ENCODE results near the gene PREX1. TPM values are rescaled to one million over a fixed set of nuclear protein-coding genes. Genes with fewer than 3 reads are reported as not detected.
A peak's percentile ranks its signal among the peaks of the same experiment; 100 is the strongest.

PREX1 gene
- total and polyA plus RNA-seq, 2 of the 4 experiments (the other 2 are of a cell fraction), result 0.67 to 0.72 TPM

DNA sequence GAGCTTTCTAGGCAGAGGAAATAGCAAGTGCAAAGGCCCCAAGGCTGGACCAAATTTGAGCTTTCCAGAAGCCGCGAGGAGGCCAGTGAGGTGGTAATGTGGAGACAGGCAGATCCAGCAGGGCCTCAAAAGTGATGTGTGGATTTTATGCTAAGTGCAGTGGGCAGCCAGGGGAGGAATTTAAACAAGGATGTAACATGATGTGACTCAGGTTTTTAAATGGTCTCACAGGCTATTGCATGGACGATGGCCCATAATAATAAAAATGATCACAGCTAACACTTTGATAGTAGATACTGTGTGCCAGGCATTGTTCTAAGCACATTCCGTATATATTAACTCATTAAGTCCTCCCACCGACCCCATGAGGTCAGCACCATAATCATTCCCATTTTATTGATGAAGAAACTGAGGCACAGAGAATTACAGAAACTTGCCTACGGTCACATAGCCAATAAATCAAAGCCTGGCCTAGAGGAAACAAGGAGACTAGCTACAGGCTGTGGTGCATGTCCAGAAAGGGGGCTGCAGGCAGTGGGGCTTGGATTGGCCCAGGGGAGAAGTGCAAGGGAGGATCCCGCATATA, 18.0 kb upstream of the PREX1 start:
- POLR2A ChIA-PET (ENCODE audit: unreplicated experiment), result interaction anchor here (0.6 kb wide), 1 partner anchor 76 kb away, joined by 3 read pairs; no protein-coding TSS in a partner anchor
- H3K23ac ChIP-seq (ENCODE audit: low read depth, low read length), result no peak overlapping the region
- H4K91ac ChIP-seq (ENCODE audit: insufficient read depth, low read depth, low read length), result no peak overlapping the region
- H3K4me1 ChIP-seq (ENCODE audit: control insufficient read depth, insufficient read depth, low read length), result peaks cover 3% of the 10 kb centered on the region
- DNase-seq (peak; percentile 28), ATAC-seq (ENCODE audit: low read depth) (no peak)
- H2BK120ac ChIP-seq (ENCODE audit: low read depth, low read length), result no peak overlapping the region
- H3K4me3 ChIP-seq (ENCODE audit: insufficient read depth, low read depth, low read length), result no peak overlapping the region
- no peak for TF ChIP-seq NFE2L2 (IDR thresholded peaks at IDR 0.05; ENCODE audit: low read depth, low read length)
- no peak for TF ChIP-seq POLR2A (IDR thresholded peaks at IDR 0.05; ENCODE audit: low read depth, low read length)
- no peak for TF ChIP-seq CEBPB (IDR thresholded peaks at IDR 0.05; ENCODE audit: low read depth, low read length)
- TF ChIP-seq USF2 (IDR thresholded peaks at IDR 0.05; ENCODE audit: low read depth, low read length), result no peak
- no peak for TF ChIP-seq CHD1 (IDR thresholded peaks at IDR 0.05; ENCODE audit: low read depth, low read length)
- TF ChIP-seq MAFK (IDR thresholded peaks at IDR 0.05; ENCODE audit: low read depth, low read length), result no peak
- no peak for TF ChIP-seq CTCF (conservative IDR thresholded peaks at IDR 0.05; ENCODE audit: low read depth, low read length)
- no peak for TF ChIP-seq MAZ (IDR thresholded peaks at IDR 0.05; ENCODE audit: borderline replicate concordance, low read depth, low read length)
- no peak for TF ChIP-seq RFX5 (IDR thresholded peaks at IDR 0.05; ENCODE audit: low read depth, low read length)
- peaks cover 4% of the 10 kb centered on the region; the same call in 1 of the 2 replicates for H3K27me3 ChIP-seq (ENCODE audit: control insufficient read depth, insufficient read depth, low read length)
- H3K4me2 ChIP-seq (ENCODE audit: low read depth, low read length), result no peak overlapping the region
- no peaks in the 10 kb centered on the region for H3K9me3 ChIP-seq (ENCODE audit: control insufficient read depth, insufficient read depth, low read length)
- in situ Hi-C loops (cut with MboI; ENCODE audit: low sequenced_read_pairs) (no loop called here), dilution Hi-C loops (cut with HindIII; ENCODE audit: low sequenced_read_pairs, unreplicated experiment) (no loop called here), intact Hi-C loops (cut with micrococcal nuclease) (no loop called here)
- CTCF ChIA-PET, result no interaction called here
- no peak overlapping the region for H3K9ac ChIP-seq (ENCODE audit: low read depth, low read length)
- H2AK9ac ChIP-seq (replicated peaks; ENCODE audit: low read depth, low read length, poor library complexity), result no peak overlapping the region
- H4K20me1 ChIP-seq (ENCODE audit: insufficient read depth, low read length), result no peaks in the 10 kb centered on the region
- H4K8ac ChIP-seq (ENCODE audit: low read depth in 2 of 2, low read length in 2 of 2), result no peak overlapping the region
- no peak overlapping the region for H2BK5ac ChIP-seq (ENCODE audit: low read depth, low read length, poor library complexity, severe bottlenecking)
- no peak overlapping the region for H3K4ac ChIP-seq (ENCODE audit: low read depth, low read length)
- H2BK20ac ChIP-seq (ENCODE audit: low read depth, low read length), result no peak overlapping the region
- no peak overlapping the region for H3K27ac ChIP-seq (ENCODE audit: insufficient read depth, low read length)
- H4K5ac ChIP-seq (ENCODE audit: low read depth, low read length), result no peak overlapping the region
- no peaks in the 10 kb centered on the region for H3K79me1 ChIP-seq (ENCODE audit: low read depth in 1 of 2, low read length in 2 of 2)
- 0 out of 2 replicates have a peak, but pooled peaks cover 4% of the 10 kb centered on the region for H3K9me1 ChIP-seq (ENCODE audit: insufficient read depth, low read length)
- no peak overlapping the region for H2AK5ac ChIP-seq (ENCODE audit: low read depth, low read length)
- H3K14ac ChIP-seq (replicated peaks; ENCODE audit: low read depth, low read length), result no peak overlapping the region
- H3K18ac ChIP-seq (ENCODE audit: low read depth, low read length), result no peak overlapping the region
- H2AFZ ChIP-seq (replicated peaks; ENCODE audit: low read length, poor library complexity), result no peak overlapping the region
- 50% methylated on average over 2 of the region's 7 CpGs; no CpG with 5 or more reads in 1 of the 2 experiments for WGBS, 2 experiments (ENCODE audit: extremely low coverage in 2 of 2, insufficient read length in 1 of 2)
- BruUV-seq (replicated peaks), result no TSS peak
- H2BK15ac ChIP-seq (ENCODE audit: low read depth, low read length), result no peak overlapping the region
- H3K36me3 ChIP-seq (ENCODE audit: control insufficient read depth, insufficient read depth, low read length), result no peaks in the 10 kb centered on the region
- no peak overlapping the region for H3K56ac ChIP-seq (ENCODE audit: extremely low read depth, insufficient read depth, low read length)
